Measurements from ENCODE around the gene IL24.

GRCh38 chr1:206921772-206922265, 24.6 kb downstream of the IL24 start, which contains the start of gene FCMR:
- TF ChIP-seq JUNB (IDR thresholded peaks at IDR 0.05) (no peak), POLR2A (IDR thresholded peaks at IDR 0.05; ENCODE audit: low read length) (no peak), USF2 (IDR thresholded peaks at IDR 0.05) (no peak), RFX5 (IDR thresholded peaks at IDR 0.05) (no peak), TP53 (CRISPR knock-in tag; IDR thresholded peaks at IDR 0.05) (no peak), MAX (IDR thresholded peaks at IDR 0.05) (no peak), NFE2L2 (conservative IDR thresholded peaks at IDR 0.05; ENCODE audit: low read length) (no peak), CHD2 (IDR thresholded peaks at IDR 0.05; ENCODE audit: low read length, partially characterized antibody) (no peak), BHLHE40 (IDR thresholded peaks at IDR 0.05; ENCODE audit: low read depth, low read length) (no peak)
- TF ChIP-seq, protein P1, sequence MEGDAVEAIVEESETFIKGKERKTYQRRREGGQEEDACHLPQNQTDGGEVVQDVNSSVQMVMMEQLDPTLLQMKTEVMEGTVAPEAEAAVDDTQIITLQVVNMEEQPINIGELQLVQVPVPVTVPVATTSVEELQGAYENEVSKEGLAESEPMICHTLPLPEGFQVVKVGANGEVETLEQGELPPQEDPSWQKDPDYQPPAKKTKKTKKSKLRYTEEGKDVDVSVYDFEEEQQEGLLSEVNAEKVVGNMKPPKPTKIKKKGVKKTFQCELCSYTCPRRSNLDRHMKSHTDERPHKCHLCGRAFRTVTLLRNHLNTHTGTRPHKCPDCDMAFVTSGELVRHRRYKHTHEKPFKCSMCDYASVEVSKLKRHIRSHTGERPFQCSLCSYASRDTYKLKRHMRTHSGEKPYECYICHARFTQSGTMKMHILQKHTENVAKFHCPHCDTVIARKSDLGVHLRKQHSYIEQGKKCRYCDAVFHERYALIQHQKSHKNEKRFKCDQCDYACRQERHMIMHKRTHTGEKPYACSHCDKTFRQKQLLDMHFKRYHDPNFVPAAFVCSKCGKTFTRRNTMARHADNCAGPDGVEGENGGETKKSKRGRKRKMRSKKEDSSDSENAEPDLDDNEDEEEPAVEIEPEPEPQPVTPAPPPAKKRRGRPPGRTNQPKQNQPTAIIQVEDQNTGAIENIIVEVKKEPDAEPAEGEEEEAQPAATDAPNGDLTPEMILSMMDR (IDR thresholded peaks at IDR 0.05): no peak
- TF ChIP-seq, protein P2, sequence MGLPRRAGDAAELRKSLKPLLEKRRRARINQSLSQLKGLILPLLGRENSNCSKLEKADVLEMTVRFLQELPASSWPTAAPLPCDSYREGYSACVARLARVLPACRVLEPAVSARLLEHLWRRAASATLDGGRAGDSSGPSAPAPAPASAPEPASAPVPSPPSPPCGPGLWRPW (IDR thresholded peaks at IDR 0.05): no peak
